GM13976 (cell line): ENCODE data around the gene ARHGAP26.

Experiments
- DNase-seq: peaks from one replicate; pipeline ENCODE4 v3.0.0; 2012; ENCODE audit warnings: low spot score
- in situ Hi-C: fragments of 300-500 bp; cut with MboI; formaldehyde crosslinking; loops from one replicate; pipeline ENCODE4 v1.12.0; 2022; ENCODE audit warnings: low sequenced_read_pairs, mixed read lengths, inconsistent platforms; ENCODE audit not compliant: unreplicated experiment
- TF ChIP-seq, protein P1 (sequence below): IDR thresholded peaks from 2 replicates; pipeline ENCODE4 v1.5.1; 2012; ENCODE audit warnings: borderline replicate concordance, mild to moderate bottlenecking; ENCODE audit not compliant: insufficient read depth; ENCODE audit errors: extremely low read depth, missing control alignments, control extremely low read depth

Gene ARHGAP26

GRCh38 chr5:143152445-143152844, 382.3 kb downstream of the ARHGAP26 start:
- no peak for DNase-seq
- TF ChIP-seq, protein P1, sequence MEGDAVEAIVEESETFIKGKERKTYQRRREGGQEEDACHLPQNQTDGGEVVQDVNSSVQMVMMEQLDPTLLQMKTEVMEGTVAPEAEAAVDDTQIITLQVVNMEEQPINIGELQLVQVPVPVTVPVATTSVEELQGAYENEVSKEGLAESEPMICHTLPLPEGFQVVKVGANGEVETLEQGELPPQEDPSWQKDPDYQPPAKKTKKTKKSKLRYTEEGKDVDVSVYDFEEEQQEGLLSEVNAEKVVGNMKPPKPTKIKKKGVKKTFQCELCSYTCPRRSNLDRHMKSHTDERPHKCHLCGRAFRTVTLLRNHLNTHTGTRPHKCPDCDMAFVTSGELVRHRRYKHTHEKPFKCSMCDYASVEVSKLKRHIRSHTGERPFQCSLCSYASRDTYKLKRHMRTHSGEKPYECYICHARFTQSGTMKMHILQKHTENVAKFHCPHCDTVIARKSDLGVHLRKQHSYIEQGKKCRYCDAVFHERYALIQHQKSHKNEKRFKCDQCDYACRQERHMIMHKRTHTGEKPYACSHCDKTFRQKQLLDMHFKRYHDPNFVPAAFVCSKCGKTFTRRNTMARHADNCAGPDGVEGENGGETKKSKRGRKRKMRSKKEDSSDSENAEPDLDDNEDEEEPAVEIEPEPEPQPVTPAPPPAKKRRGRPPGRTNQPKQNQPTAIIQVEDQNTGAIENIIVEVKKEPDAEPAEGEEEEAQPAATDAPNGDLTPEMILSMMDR: no peak
- in situ Hi-C loops: no loop called here

DNA sequence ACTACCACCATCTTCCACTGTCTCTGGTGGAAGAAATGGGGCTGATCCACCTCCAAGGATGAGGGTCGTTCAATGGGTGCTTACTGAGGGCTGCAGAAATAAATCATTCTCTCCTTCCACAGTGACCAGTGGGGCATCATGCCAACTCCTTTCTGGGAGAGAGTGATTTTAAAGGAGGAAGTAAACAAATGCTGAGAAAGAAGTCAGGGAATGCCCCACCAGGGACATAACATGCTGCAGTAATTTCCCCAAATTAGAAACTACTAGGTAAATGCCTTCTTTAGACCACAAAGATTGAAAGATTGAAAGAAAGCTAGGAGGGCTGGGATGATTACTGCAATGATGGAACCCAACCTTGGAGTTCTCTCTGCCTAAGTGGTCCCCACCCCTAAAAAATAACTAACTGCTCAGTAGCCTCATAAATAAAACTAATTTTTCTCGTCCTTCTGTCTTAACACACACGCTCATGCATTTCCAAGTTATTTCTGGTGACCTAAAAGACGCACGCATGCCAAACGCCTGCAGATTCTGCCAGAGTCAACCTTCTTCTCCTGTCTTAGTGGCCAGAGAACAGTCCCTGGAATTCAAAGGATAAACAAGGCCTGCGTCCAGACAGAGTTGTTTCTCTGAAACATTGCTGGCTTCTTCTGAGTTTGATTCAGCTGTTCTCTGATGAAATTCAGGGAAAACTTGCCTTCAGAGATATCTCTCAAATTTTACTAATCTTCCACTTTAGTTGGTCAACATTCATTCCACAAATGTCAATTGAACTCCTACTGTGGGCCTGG, 383.3 kb downstream of the ARHGAP26 start:
- DNase-seq: no peak
- in situ Hi-C loops: no loop called here
- TF ChIP-seq, protein P1: no peak

GRCh38 chr5:143154510-143155370, 384.6 kb downstream of the ARHGAP26 start:
- TF ChIP-seq, protein P1: no peak
- in situ Hi-C loops: no loop called here
- DNase-seq: no peak

DNA sequence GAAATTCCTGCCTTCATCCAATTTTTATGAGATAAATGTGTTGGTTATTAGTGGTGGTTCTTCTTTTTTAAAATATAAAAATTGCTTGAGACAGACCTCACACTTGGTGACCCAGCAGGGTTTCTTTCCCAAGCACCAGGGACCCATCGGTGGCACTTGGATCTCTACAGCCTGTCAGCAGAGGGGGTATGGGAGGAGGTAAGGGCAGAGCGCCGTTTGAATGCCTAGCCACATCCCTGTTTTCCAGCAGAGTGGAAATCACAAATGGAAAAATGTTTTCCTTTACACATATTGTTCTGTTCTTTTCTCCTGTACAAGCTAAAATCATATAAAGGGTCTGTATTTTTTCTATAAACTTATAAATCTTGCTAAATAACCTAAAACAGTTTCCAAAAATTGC, 385.3 kb downstream of the ARHGAP26 start:
- TF ChIP-seq, protein P1: no peak
- in situ Hi-C loops: no loop called here
- DNase-seq: no peak

DNA sequence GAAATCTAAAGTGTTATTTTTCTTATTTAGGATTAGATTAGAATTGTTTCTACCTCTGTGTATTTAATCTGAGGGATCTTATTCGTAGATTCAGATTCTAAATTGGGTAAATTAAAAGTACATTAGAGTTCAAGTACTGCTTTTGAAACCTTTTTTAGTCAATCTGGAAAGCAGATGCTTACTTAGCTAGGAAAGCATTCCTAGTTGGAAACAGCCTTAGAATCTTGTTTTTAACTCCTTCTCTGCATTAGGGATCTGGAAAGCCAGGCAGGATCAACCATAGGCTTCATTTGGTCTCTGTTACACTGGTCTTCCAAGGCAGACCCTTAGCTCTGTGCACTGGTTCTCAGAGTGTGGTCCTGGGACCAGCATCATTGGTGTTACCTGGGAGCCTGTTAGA, 385.9 kb downstream of the ARHGAP26 start:
- DNase-seq: no peak
- TF ChIP-seq, protein P1: no peak
- in situ Hi-C loops: no loop called here

- in situ Hi-C loops: no loop called here
- TF ChIP-seq, protein P1: no peak
- DNase-seq: no peak
Observed at GRCh38 chr5:143156572-143156971, 386.4 kb downstream of the ARHGAP26 start.
